WTC11 (cell line): ENCODE data around the gene DHX9.

Experiments used
- ATF2 ChIP-seq: sonication (generic); formaldehyde crosslinking; IDR thresholded peaks from 2 replicates; pipeline ENCODE4 v1.8.1; 2022; ENCODE audit warnings: low read depth, missing genetic modification reagents, borderline replicate concordance
- CREM ChIP-seq: sonication (generic); formaldehyde crosslinking; IDR thresholded peaks from 2 replicates; pipeline ENCODE4 v1.8.1; 2022; ENCODE audit warnings: mild to moderate bottlenecking, missing genetic modification reagents, moderate library complexity
- CTCF ChIP-seq: fragments of 200-600 bp; IDR thresholded peaks from 2 replicates; pipeline ENCODE4 v1.8.0; 2022; ENCODE audit warnings: antibody characterized with exemption
- E2F4 ChIP-seq: sonication (generic); formaldehyde crosslinking; IDR thresholded peaks from 2 replicates; pipeline ENCODE4 v1.8.1; 2022; ENCODE audit warnings: low read depth, mild to moderate bottlenecking, moderate library complexity, missing genetic modification reagents, borderline replicate concordance
- E2F5 ChIP-seq: sonication (generic); formaldehyde crosslinking; IDR thresholded peaks from 2 replicates; pipeline ENCODE4 v1.8.1; 2022; ENCODE audit warnings: mild to moderate bottlenecking, moderate library complexity, missing genetic modification reagents
- MAX ChIP-seq: sonication (generic); formaldehyde crosslinking; IDR thresholded peaks from 2 replicates; pipeline ENCODE4 v1.8.0; 2022; ENCODE audit warnings: mild to moderate bottlenecking, missing genetic modification reagents
- NR1H2 ChIP-seq: sonication (generic); formaldehyde crosslinking; IDR thresholded peaks from 2 replicates; pipeline ENCODE4 v1.9.0; 2021; ENCODE audit warnings: mild to moderate bottlenecking, moderate library complexity, missing genetic modification reagents
- SMAD4 ChIP-seq: sonication (generic); formaldehyde crosslinking; IDR thresholded peaks from 2 replicates; pipeline ENCODE4 v1.8.0; 2022; ENCODE audit warnings: mild to moderate bottlenecking, missing genetic modification reagents
- TEAD1 ChIP-seq: sonication (generic); formaldehyde crosslinking; IDR thresholded peaks from 2 replicates; pipeline ENCODE4 v1.8.0; 2022; ENCODE audit warnings: mild to moderate bottlenecking, missing genetic modification reagents
- TP53 ChIP-seq: sonication (generic); formaldehyde crosslinking; IDR thresholded peaks from 2 replicates; pipeline ENCODE4 v1.8.1; 2023; ENCODE audit warnings: mild to moderate bottlenecking, missing genetic modification reagents
- USF1 ChIP-seq: sonication (generic); formaldehyde crosslinking; IDR thresholded peaks from 2 replicates; pipeline ENCODE4 v1.8.0; 2022; ENCODE audit warnings: mild to moderate bottlenecking, missing genetic modification reagents

GRCh38 chr1:182897696-182898095 is 58.5 kb downstream of the DHX9 start:
- TF ChIP-seq USF1 (CRISPR knock-in tag) (no peak), CTCF (no peak), E2F4 (no peak), TP53 (no peak), NR1H2 (CRISPR knock-in tag) (no peak), MAX (CRISPR knock-in tag) (no peak), CREM (CRISPR knock-in tag) (no peak), ATF2 (CRISPR knock-in tag) (no peak), SMAD4 (CRISPR knock-in tag) (no peak), TEAD1 (CRISPR knock-in tag) (no peak), E2F5 (no peak)
